Karpas-422 (cell line): Measurements from ENCODE around the gene MYO3A. TPM values are rescaled to one million over a fixed set of nuclear protein-coding genes. Genes with fewer than 3 reads are reported as not detected.

Source experiments
- DNase-seq: peaks from one replicate; pipeline ENCODE4 v3.0.0-alpha.2; 2015
- H2AFZ ChIP-seq: fragments of 200-600 bp; sonication (generic); 2 replicates; pipeline ENCODE4 v1.6.1; 2014; ENCODE audit warnings: antibody characterized with exemption, low read length, mixed read lengths
- H3K27ac ChIP-seq: fragments of 200-600 bp; sonication (generic); 2 replicates; pipeline ENCODE4 v1.5.1; 2014; ENCODE audit warnings: mild to moderate bottlenecking, low read length, moderate library complexity
- H3K27me3 ChIP-seq: fragments of 200-600 bp; sonication (generic); 2 replicates; pipeline ENCODE4 v1.6.1; 2014; ENCODE audit warnings: low read length, mixed read lengths
- H3K36me3 ChIP-seq: fragments of 200-600 bp; sonication (generic); 2 replicates; pipeline ENCODE4 v1.6.1; 2014; ENCODE audit warnings: low read length, mixed read lengths; ENCODE audit not compliant: insufficient read depth
- H3K4me1 ChIP-seq: fragments of 200-600 bp; sonication (generic); 2 replicates; pipeline ENCODE4 v1.6.1; 2014; ENCODE audit warnings: mild to moderate bottlenecking, low read length, mixed read lengths
- H3K4me2 ChIP-seq: fragments of 200-600 bp; sonication (generic); 2 replicates; pipeline ENCODE4 v1.6.1; 2014; ENCODE audit warnings: low read length, low read depth, mild to moderate bottlenecking; ENCODE audit not compliant: poor library complexity, severe bottlenecking
- H3K4me3 ChIP-seq: fragments of 200-600 bp; sonication (generic); 2 replicates; pipeline ENCODE4 v1.5.1; 2014; ENCODE audit warnings: mild to moderate bottlenecking, antibody characterized with exemption, low read length, mixed read lengths
- H3K79me2 ChIP-seq: fragments of 200-600 bp; sonication (generic); 2 replicates; pipeline ENCODE4 v1.6.1; 2014; ENCODE audit warnings: mild to moderate bottlenecking, low read length, mixed read lengths
- H3K9ac ChIP-seq: fragments of 200-600 bp; sonication (generic); 2 replicates; pipeline ENCODE4 v1.6.0; 2014; ENCODE audit warnings: low read length
- H3K9me2 ChIP-seq: fragments of 200-600 bp; sonication (generic), shearing (Covaris generic); replicated peaks from 2 replicates; pipeline ENCODE4 v1.6.0; 2014; ENCODE audit warnings: mild to moderate bottlenecking, low read length, moderate library complexity; ENCODE audit not compliant: insufficient read depth
- H3K9me3 ChIP-seq: fragments of 300-700, 200-600 bp; sonication (generic); 2 replicates; pipeline ENCODE4 v1.6.1; 2014; ENCODE audit warnings: low read length, mixed read lengths
- H4K20me1 ChIP-seq: fragments of 200-600 bp; sonication (generic); 2 replicates; pipeline ENCODE4 v1.6.1; 2014; ENCODE audit warnings: mild to moderate bottlenecking, antibody characterized with exemption, low read length, low read depth; ENCODE audit not compliant: insufficient read depth
- total RNA-seq: library from RNA; depleted of rRNA; stranded (reverse); fragments of >200 nt; shearing (Covaris generic); gene quantifications from 2 replicates; pipeline ENCODE4 v1.2.3, GENCODE V29; 2014; ENCODE audit warnings: low replicate concordance; rRNA removed

MYO3A gene, protein sequence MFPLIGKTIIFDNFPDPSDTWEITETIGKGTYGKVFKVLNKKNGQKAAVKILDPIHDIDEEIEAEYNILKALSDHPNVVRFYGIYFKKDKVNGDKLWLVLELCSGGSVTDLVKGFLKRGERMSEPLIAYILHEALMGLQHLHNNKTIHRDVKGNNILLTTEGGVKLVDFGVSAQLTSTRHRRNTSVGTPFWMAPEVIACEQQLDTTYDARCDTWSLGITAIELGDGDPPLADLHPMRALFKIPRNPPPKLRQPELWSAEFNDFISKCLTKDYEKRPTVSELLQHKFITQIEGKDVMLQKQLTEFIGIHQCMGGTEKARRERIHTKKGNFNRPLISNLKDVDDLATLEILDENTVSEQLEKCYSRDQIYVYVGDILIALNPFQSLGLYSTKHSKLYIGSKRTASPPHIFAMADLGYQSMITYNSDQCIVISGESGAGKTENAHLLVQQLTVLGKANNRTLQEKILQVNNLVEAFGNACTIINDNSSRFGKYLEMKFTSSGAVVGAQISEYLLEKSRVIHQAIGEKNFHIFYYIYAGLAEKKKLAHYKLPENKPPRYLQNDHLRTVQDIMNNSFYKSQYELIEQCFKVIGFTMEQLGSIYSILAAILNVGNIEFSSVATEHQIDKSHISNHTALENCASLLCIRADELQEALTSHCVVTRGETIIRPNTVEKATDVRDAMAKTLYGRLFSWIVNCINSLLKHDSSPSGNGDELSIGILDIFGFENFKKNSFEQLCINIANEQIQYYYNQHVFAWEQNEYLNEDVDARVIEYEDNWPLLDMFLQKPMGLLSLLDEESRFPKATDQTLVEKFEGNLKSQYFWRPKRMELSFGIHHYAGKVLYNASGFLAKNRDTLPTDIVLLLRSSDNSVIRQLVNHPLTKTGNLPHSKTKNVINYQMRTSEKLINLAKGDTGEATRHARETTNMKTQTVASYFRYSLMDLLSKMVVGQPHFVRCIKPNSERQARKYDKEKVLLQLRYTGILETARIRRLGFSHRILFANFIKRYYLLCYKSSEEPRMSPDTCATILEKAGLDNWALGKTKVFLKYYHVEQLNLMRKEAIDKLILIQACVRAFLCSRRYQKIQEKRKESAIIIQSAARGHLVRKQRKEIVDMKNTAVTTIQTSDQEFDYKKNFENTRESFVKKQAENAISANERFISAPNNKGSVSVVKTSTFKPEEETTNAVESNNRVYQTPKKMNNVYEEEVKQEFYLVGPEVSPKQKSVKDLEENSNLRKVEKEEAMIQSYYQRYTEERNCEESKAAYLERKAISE (N-terminal part only)
- total RNA-seq = not detected in 2 replicates

GRCh38 chr10:25933653-25934608 lies at the start of gene MYO3A:
Gene MYO3A, plus strand, starts transcription at chr10:25934229. Its CDS starts 17,882 bp downstream, at chr10:25952111.
- Histone ChIP-seq H3K27me3 (no peaks in the 10 kb centered on the region), H4K20me1 (no peaks in the 10 kb centered on the region), H3K9me2 (no peaks in the 10 kb centered on the region), H3K27ac (no peak within 1 kb of the TSS), H2AFZ (no peak within 1 kb of the TSS), H3K36me3 (no peaks in the 10 kb centered on the region), H3K79me2 (no peaks in the 10 kb centered on the region), H3K4me1 (no peaks in the 10 kb centered on the region), H3K4me3 (no peak within 1 kb of the TSS), H3K9me3 (no peaks in the 10 kb centered on the region), H3K9ac (no peak within 1 kb of the TSS), H3K4me2 (no peak within 1 kb of the TSS)
- no peak for DNase-seq

GRCh38 chr10:25888627-25889026 lies 45.4 kb upstream of the MYO3A start:
- Histone ChIP-seq H3K4me3 (no peak overlapping the region), H3K9ac (no peak overlapping the region), H2AFZ (no peak overlapping the region), H4K20me1 (no peaks in the 10 kb centered on the region), H3K27me3 (no peaks in the 10 kb centered on the region), H3K4me2 (no peak overlapping the region), H3K79me2 (no peaks in the 10 kb centered on the region), H3K9me2 (no peaks in the 10 kb centered on the region), H3K36me3 (no peaks in the 10 kb centered on the region), H3K4me1 (no peaks in the 10 kb centered on the region), H3K9me3 (no peaks in the 10 kb centered on the region), H3K27ac (no peak overlapping the region)
- no peak for DNase-seq

- Histone ChIP-seq H3K9ac (no peak overlapping the region), H3K4me1 (no peaks in the 10 kb centered on the region), H3K27ac (no peak overlapping the region), H3K4me2 (no peak overlapping the region), H2AFZ (no peak overlapping the region), H3K9me3 (no peaks in the 10 kb centered on the region), H3K79me2 (no peaks in the 10 kb centered on the region), H3K36me3 (no peaks in the 10 kb centered on the region), H4K20me1 (no peaks in the 10 kb centered on the region), H3K4me3 (no peak overlapping the region), H3K9me2 (no peaks in the 10 kb centered on the region), H3K27me3 (no peaks in the 10 kb centered on the region)
- DNase-seq = no peak
Measured at GRCh38 chr10:25890995-25891394, 43.0 kb upstream of the MYO3A start.

- no peaks in the 10 kb centered on the region for H3K9me3 ChIP-seq
- no peaks in the 10 kb centered on the region for H3K36me3 ChIP-seq
- H3K9ac ChIP-seq = no peak overlapping the region
- H3K4me1 ChIP-seq = no peaks in the 10 kb centered on the region
- H4K20me1 ChIP-seq = no peaks in the 10 kb centered on the region
- H2AFZ ChIP-seq = no peak overlapping the region
- H3K4me2 ChIP-seq = no peak overlapping the region
- DNase-seq = no peak
- no peak overlapping the region for H3K4me3 ChIP-seq
- H3K79me2 ChIP-seq = no peaks in the 10 kb centered on the region
- no peak overlapping the region for H3K27ac ChIP-seq
- H3K27me3 ChIP-seq = no peaks in the 10 kb centered on the region
- H3K9me2 ChIP-seq = no peaks in the 10 kb centered on the region
Measured at GRCh38 chr10:25895856-25896255, 38.2 kb upstream of the MYO3A start.

- Histone ChIP-seq H2AFZ (no peak overlapping the region), H3K9me2 (no peaks in the 10 kb centered on the region), H3K36me3 (no peaks in the 10 kb centered on the region), H3K4me2 (no peak overlapping the region), H3K9ac (no peak overlapping the region), H3K4me1 (no peaks in the 10 kb centered on the region), H3K79me2 (no peaks in the 10 kb centered on the region), H3K9me3 (no peaks in the 10 kb centered on the region), H3K4me3 (no peak overlapping the region), H4K20me1 (no peaks in the 10 kb centered on the region), H3K27ac (no peak overlapping the region), H3K27me3 (no peaks in the 10 kb centered on the region)
- DNase-seq = no peak
Measured at GRCh38 chr10:25896421-25896820, 37.6 kb upstream of the MYO3A start.

DNA sequence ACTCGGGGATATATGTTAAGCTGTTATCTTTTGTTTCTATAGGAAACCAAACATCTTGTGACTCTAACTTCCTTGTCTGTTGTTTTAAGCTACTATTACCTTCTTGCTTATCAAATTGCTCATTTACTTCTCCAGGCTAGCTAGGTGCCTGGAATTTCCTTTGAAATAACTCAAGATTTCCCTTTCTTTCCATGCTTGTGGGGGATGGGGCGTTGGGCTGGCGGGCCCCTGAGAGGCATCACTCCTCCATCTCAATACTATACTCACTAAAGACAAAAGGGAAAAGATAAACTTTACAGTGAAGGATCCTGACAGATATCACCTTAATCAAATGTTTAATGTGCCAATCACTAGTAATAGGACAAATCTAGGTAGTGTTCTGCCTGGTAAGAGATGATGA lies 34.7 kb upstream of the MYO3A start:
- no peak for DNase-seq
- Histone ChIP-seq H3K27me3 (no peaks in the 10 kb centered on the region), H3K4me3 (no peak overlapping the region)

DNA sequence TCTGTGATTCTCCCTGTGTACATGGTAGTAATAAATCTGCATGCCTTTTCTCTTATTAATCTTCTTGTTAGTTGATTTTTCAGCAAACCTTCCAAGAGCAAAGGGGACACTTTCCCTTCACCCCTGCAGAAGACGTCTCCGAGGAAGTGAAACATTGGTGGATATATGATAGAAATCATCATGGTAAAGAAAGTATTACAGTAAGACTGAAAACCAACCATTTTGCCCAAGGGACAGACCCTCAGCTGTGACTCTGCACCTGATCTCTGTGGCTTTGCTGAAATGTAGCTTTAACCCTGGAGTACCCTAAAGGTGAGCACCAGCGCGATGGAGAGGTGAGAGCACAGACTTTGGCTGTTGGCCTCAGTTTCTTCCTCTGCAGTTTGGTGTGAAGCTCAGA lies 32.8 kb upstream of the MYO3A start:
- Histone ChIP-seq H3K9me3 (no peaks in the 10 kb centered on the region), H3K9me2 (no peaks in the 10 kb centered on the region), H3K9ac (no peak overlapping the region), H3K4me1 (no peaks in the 10 kb centered on the region), H2AFZ (no peak overlapping the region), H3K27me3 (no peaks in the 10 kb centered on the region), H3K4me2 (no peak overlapping the region), H3K36me3 (no peaks in the 10 kb centered on the region), H4K20me1 (no peaks in the 10 kb centered on the region), H3K4me3 (no peak overlapping the region), H3K79me2 (no peaks in the 10 kb centered on the region), H3K27ac (no peak overlapping the region)
- DNase-seq = no peak

More for the DNA sequence above, 34.7 kb upstream of the MYO3A start:
- Histone ChIP-seq H3K36me3 (no peaks in the 10 kb centered on the region), H3K27ac (no peak overlapping the region), H3K9me2 (no peaks in the 10 kb centered on the region), H3K4me2 (no peak overlapping the region), H3K9me3 (no peaks in the 10 kb centered on the region), H2AFZ (no peak overlapping the region), H4K20me1 (no peaks in the 10 kb centered on the region), H3K79me2 (no peaks in the 10 kb centered on the region), H3K4me1 (no peaks in the 10 kb centered on the region), H3K9ac (no peak overlapping the region)
